ENCODE results near the gene YAF2.

YAF2 gene

DNA sequence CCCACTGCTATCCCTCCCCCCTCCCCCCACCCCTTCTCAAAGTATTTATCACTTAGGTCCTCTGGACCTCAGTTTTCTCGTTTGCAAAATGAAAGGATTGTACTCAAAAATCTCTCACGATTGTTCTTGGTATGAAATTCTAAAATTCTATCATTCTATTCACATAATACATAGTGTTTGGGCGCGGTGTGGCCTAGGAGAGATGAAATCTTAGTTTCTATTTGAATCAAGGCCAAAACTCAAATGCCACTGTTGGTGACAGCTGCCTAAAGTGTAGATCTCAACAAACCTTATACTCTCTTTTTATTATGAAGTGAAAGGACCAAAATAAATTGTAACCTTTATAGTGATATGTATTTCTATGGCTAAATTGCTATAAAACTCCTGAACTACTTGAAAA, 23.7 kb upstream of the YAF2 start:
- DNase-seq (ENCODE audit: low read depth in 1 of 2, low spot score in 1 of 2) = no peak
- Histone ChIP-seq H3K27ac (replicated peaks) (no peak overlapping the region), H3K4me3 (replicated peaks; ENCODE audit: insufficient read depth, low read length) (no peak overlapping the region), H3K27me3 (ENCODE audit: insufficient read depth, poor library complexity, severe bottlenecking) (no peaks in the 10 kb centered on the region)
- TF ChIP-seq REST (IDR thresholded peaks at IDR 0.05; ENCODE audit: insufficient replicate concordance, low read depth) (no peak), SPI1 (IDR thresholded peaks at IDR 0.05; ENCODE audit: borderline replicate concordance, low read depth) (no peak), POLR2AphosphoS5 (IDR thresholded peaks at IDR 0.05; ENCODE audit: low read depth) (no peak), GABPA (IDR thresholded peaks at IDR 0.05; ENCODE audit: low read depth) (no peak)
- TF ChIP-seq, protein P1, sequence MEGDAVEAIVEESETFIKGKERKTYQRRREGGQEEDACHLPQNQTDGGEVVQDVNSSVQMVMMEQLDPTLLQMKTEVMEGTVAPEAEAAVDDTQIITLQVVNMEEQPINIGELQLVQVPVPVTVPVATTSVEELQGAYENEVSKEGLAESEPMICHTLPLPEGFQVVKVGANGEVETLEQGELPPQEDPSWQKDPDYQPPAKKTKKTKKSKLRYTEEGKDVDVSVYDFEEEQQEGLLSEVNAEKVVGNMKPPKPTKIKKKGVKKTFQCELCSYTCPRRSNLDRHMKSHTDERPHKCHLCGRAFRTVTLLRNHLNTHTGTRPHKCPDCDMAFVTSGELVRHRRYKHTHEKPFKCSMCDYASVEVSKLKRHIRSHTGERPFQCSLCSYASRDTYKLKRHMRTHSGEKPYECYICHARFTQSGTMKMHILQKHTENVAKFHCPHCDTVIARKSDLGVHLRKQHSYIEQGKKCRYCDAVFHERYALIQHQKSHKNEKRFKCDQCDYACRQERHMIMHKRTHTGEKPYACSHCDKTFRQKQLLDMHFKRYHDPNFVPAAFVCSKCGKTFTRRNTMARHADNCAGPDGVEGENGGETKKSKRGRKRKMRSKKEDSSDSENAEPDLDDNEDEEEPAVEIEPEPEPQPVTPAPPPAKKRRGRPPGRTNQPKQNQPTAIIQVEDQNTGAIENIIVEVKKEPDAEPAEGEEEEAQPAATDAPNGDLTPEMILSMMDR (IDR thresholded peaks at IDR 0.05; ENCODE audit: insufficient read depth, low read length) = no peak

- TF ChIP-seq, protein P1 (IDR thresholded peaks at IDR 0.05; ENCODE audit: insufficient read depth, low read length) = no peak
- TF ChIP-seq SPI1 (IDR thresholded peaks at IDR 0.05; ENCODE audit: borderline replicate concordance, low read depth) = no peak
- TF ChIP-seq GABPA (IDR thresholded peaks at IDR 0.05; ENCODE audit: low read depth) = no peak
- no peak for TF ChIP-seq POLR2AphosphoS5 (IDR thresholded peaks at IDR 0.05; ENCODE audit: low read depth)
- no peak for TF ChIP-seq REST (IDR thresholded peaks at IDR 0.05; ENCODE audit: insufficient replicate concordance, low read depth)
- Histone ChIP-seq H3K27ac (replicated peaks) (no peak overlapping the region), H3K27me3 (ENCODE audit: insufficient read depth, poor library complexity, severe bottlenecking) (no peaks in the 10 kb centered on the region), H3K4me3 (replicated peaks; ENCODE audit: insufficient read depth, low read length) (no peak overlapping the region)
- no peak for DNase-seq (ENCODE audit: low read depth in 1 of 2, low spot score in 1 of 2)
Measured at GRCh38 chr12:42260518-42260917, 22.5 kb upstream of the YAF2 start.

DNA sequence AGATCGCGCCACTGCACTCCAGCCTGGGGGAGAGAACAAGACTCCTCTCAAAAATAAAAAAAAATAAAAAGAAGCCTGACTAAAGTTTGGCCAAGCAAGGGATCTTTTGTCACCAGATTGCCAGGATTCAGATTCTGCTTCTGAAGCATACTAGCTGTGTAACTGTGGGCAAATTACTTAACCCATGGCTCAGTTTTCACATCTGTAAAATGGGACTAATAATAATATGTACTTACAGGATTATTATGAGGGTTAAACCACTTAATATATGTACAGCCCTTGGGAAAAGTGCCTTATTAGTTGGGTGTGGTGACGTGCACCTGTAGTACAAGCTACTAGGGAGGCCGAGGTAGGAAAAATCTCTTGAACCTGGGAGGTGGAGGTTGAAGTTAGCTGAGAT, 21.7 kb upstream of the YAF2 start:
- DNase-seq (ENCODE audit: low read depth in 1 of 2, low spot score in 1 of 2) = no peak
- Histone ChIP-seq H3K27me3 (ENCODE audit: insufficient read depth, poor library complexity, severe bottlenecking) (no peaks in the 10 kb centered on the region), H3K27ac (replicated peaks) (no peak overlapping the region), H3K4me3 (replicated peaks; ENCODE audit: insufficient read depth, low read length) (no peak overlapping the region)
- no peak for TF ChIP-seq SPI1 (IDR thresholded peaks at IDR 0.05; ENCODE audit: borderline replicate concordance, low read depth)
- no peak for TF ChIP-seq REST (IDR thresholded peaks at IDR 0.05; ENCODE audit: insufficient replicate concordance, low read depth)
- no peak for TF ChIP-seq POLR2AphosphoS5 (IDR thresholded peaks at IDR 0.05; ENCODE audit: low read depth)
- no peak for TF ChIP-seq GABPA (IDR thresholded peaks at IDR 0.05; ENCODE audit: low read depth)
- TF ChIP-seq, protein P1 (IDR thresholded peaks at IDR 0.05; ENCODE audit: insufficient read depth, low read length) = no peak

Data from HL-60 (cell line).